HG02970 (cell line): Measurements from ENCODE around the gene IL11RA.

Source experiments
- ATAC-seq: cut with Tn5 transposase; IDR thresholded peaks from one replicate; pipeline ENCODE4 v1.9.1; 2021; ENCODE audit warnings: mild to moderate bottlenecking, moderate library complexity, moderate number of reproducible peaks; ENCODE audit not compliant: unreplicated experiment, low FRiP score

The IL11RA gene

GRCh38 chr9:34684145-34684544 is 32.2 kb downstream of the IL11RA start:
- ATAC-seq: no peak

- ATAC-seq: no peak
Measured at GRCh38 chr9:34684816-34685215, 32.8 kb downstream of the IL11RA start.

GRCh38 chr9:34685591-34685990 is 33.6 kb downstream of the IL11RA start:
- ATAC-seq: no peak

GRCh38 chr9:34686231-34686630 is 34.2 kb downstream of the IL11RA start:
- ATAC-seq: no peak

- no peak for ATAC-seq
Measured at GRCh38 chr9:34686732-34687131, 34.7 kb downstream of the IL11RA start.

GRCh38 chr9:34687276-34688030 is 35.5 kb downstream of the IL11RA start:
- no peak for ATAC-seq

- no peak for ATAC-seq
Measured at GRCh38 chr9:34688329-34689115, 36.5 kb downstream of the IL11RA start.

- ATAC-seq: no peak
Measured at GRCh38 chr9:34689116-34689470, 37.1 kb downstream of the IL11RA start.

GRCh38 chr9:34689512-34689911 is 37.5 kb downstream of the IL11RA start:
- ATAC-seq: no peak

- ATAC-seq: no peak
Measured at GRCh38 chr9:34690983-34691935, 39.3 kb downstream of the IL11RA start, which contains the start of gene CCL19. Gene CCL19 (minus strand): TSS chr9:34691276. CDS start chr9:34691139, 137 bp downstream.

GRCh38 chr9:34691936-34692315 is 39.9 kb downstream of the IL11RA start:
- ATAC-seq: no peak

GRCh38 chr9:34693560-34693959 is 41.6 kb downstream of the IL11RA start:
- no peak for ATAC-seq

- no peak for ATAC-seq
Measured at GRCh38 chr9:34694811-34695210, 42.8 kb downstream of the IL11RA start.

- ATAC-seq: no peak
Measured at GRCh38 chr9:34701023-34701768, 49.2 kb downstream of the IL11RA start.

GRCh38 chr9:34701769-34702736 is 50.1 kb downstream of the IL11RA start:
- ATAC-seq: no peak

GRCh38 chr9:34707130-34707529 is 55.1 kb downstream of the IL11RA start:
- ATAC-seq: no peak

- ATAC-seq: no peak
Measured at GRCh38 chr9:34709196-34709978, 57.4 kb downstream of the IL11RA start.

- no peak for ATAC-seq
Measured at GRCh38 chr9:34710023-34710422, 58.0 kb downstream of the IL11RA start, which contains the start of gene CCL21. Gene CCL21 (minus strand): TSS chr9:34710136. CDS start chr9:34710066, 70 bp downstream.
